ENCODE results near the gene KCNK3.
A peak's percentile ranks its signal among the peaks of the same experiment; 100 is the strongest.

KCNK3 gene

GRCh38 chr2:26772064-26773001 lies 79.8 kb downstream of the KCNK3 start:
- Histone ChIP-seq H3K27me3 (ENCODE audit: control insufficient read depth, insufficient read depth, low read length) (no peaks in the 10 kb centered on the region), H3K9ac (ENCODE audit: low read length) (peak overlapping the region; percentile 14), H3K9me3 (ENCODE audit: control insufficient read depth, low read length) (no peaks in the 10 kb centered on the region), H3K4me1 (ENCODE audit: control insufficient read depth, insufficient read depth, low read length) (peaks cover 55% of the 10 kb centered on the region), H3K4me3 (ENCODE audit: low read length) (no peak overlapping the region), H3K36me3 (ENCODE audit: control insufficient read depth, insufficient read depth, low read length) (peaks cover 23% of the 10 kb centered on the region)

- Histone ChIP-seq H3K9me3 (ENCODE audit: control insufficient read depth, low read length) (no peaks in the 10 kb centered on the region), H3K4me1 (ENCODE audit: control insufficient read depth, insufficient read depth, low read length) (peaks cover 28% of the 10 kb centered on the region), H3K4me3 (ENCODE audit: low read length) (no peak overlapping the region), H3K27me3 (ENCODE audit: control insufficient read depth, insufficient read depth, low read length) (no peaks in the 10 kb centered on the region), H3K9ac (ENCODE audit: low read length) (no peak overlapping the region), H3K36me3 (ENCODE audit: control insufficient read depth, insufficient read depth, low read length) (peaks cover 45% of the 10 kb centered on the region)
These were observed 83.8 kb downstream of the KCNK3 start for GRCh38 chr2:26776195-26776800.

GRCh38 chr2:26778098-26778497 lies 85.6 kb downstream of the KCNK3 start:
- Histone ChIP-seq H3K36me3 (ENCODE audit: control insufficient read depth, insufficient read depth, low read length) (peaks cover 45% of the 10 kb centered on the region), H3K27me3 (ENCODE audit: control insufficient read depth, insufficient read depth, low read length) (no peaks in the 10 kb centered on the region), H3K4me1 (ENCODE audit: control insufficient read depth, insufficient read depth, low read length) (peaks cover 16% of the 10 kb centered on the region)

GRCh38 chr2:26778507-26778906 lies 86.0 kb downstream of the KCNK3 start:
- Histone ChIP-seq H3K36me3 (ENCODE audit: control insufficient read depth, insufficient read depth, low read length) (peaks cover 45% of the 10 kb centered on the region), H3K9me3 (ENCODE audit: control insufficient read depth, low read length) (no peaks in the 10 kb centered on the region), H3K27me3 (ENCODE audit: control insufficient read depth, insufficient read depth, low read length) (no peaks in the 10 kb centered on the region), H3K4me1 (ENCODE audit: control insufficient read depth, insufficient read depth, low read length) (peaks cover 20% of the 10 kb centered on the region), H3K9ac (ENCODE audit: low read length) (no peak overlapping the region), H3K4me3 (ENCODE audit: low read length) (no peak overlapping the region)

More at GRCh38 chr2:26778098-26778497, 85.6 kb downstream of the KCNK3 start:
- H3K4me3 ChIP-seq (ENCODE audit: low read length) = no peak overlapping the region
- no peaks in the 10 kb centered on the region for H3K9me3 ChIP-seq (ENCODE audit: control insufficient read depth, low read length)
- H3K9ac ChIP-seq (ENCODE audit: low read length) = no peak overlapping the region

GRCh38 chr2:26780203-26780760 lies 87.8 kb downstream of the KCNK3 start:
- no peak overlapping the region for H3K4me3 ChIP-seq (ENCODE audit: low read length)
- peaks cover 29% of the 10 kb centered on the region for H3K4me1 ChIP-seq (ENCODE audit: control insufficient read depth, insufficient read depth, low read length)
- peaks cover 39% of the 10 kb centered on the region for H3K36me3 ChIP-seq (ENCODE audit: control insufficient read depth, insufficient read depth, low read length)
- H3K9me3 ChIP-seq (ENCODE audit: control insufficient read depth, low read length) = no peaks in the 10 kb centered on the region
- no peak overlapping the region for H3K9ac ChIP-seq (ENCODE audit: low read length)
- H3K27me3 ChIP-seq (ENCODE audit: control insufficient read depth, insufficient read depth, low read length) = no peaks in the 10 kb centered on the region
